PC-3 (cell line): Measurements from ENCODE around the gene DLGAP4. TPM values are rescaled to one million over a fixed set of nuclear protein-coding genes. Genes with fewer than 3 reads are reported as not detected.

Experiments
- ATAC-seq: fragments of 200-7000 bp; cut with Tn5 transposase; 2 replicates; pipeline ENCODE4 v1.9.1; 2020; ENCODE audit warnings: mild to moderate bottlenecking, moderate library complexity
- BruUV-seq: library from RNA; stranded (reverse); fragments of 400-500 nt; replicated peaks from 2 replicates; lab custom pipeline; 2021; lab: Mats Ljungman, UMichigan
- CTCF ChIA-PET: fragments of 300-600 bp; sonication (Branson Sonifier 250); formaldehyde crosslinking; loops from one replicate; lab custom pipeline; 2022; ENCODE audit warnings: antibody characterized with exemption; lab: Charles Lee
- POLR2A ChIA-PET: fragments of 300-600 bp; sonication (Branson Sonifier 250); formaldehyde crosslinking; loops from one replicate; lab custom pipeline; 2022; ENCODE audit warnings: antibody characterized with exemption; ENCODE audit not compliant: unreplicated experiment; lab: Charles Lee
- DNase-seq: peaks from one replicate; pipeline ENCODE4 v3.0.0-alpha.2; 2015
- H2AFZ ChIP-seq: fragments of 300-600 bp; sonication (generic); 2 replicates; pipeline ENCODE4 v1.6.0; 2016; ENCODE audit warnings: antibody characterized with exemption, low read length
- H3F3A ChIP-seq: fragments of 300-600 bp; sonication (generic); one replicate; pipeline ENCODE4 v1.6.0; 2017; ENCODE audit warnings: antibody characterized with exemption, low read length, control low read depth, mild to moderate bottlenecking; ENCODE audit not compliant: unreplicated experiment
- H3K27ac ChIP-seq: fragments of 300-600 bp; sonication (generic); 2 replicates; pipeline ENCODE4 v1.5.1; 2016; ENCODE audit warnings: mild to moderate bottlenecking, low read length
- H3K27me3 ChIP-seq: fragments of 300-600 bp; sonication (generic); 2 replicates; pipeline ENCODE4 v1.6.1; 2016; ENCODE audit warnings: low read length, mixed read lengths
- H3K36me3 ChIP-seq: fragments of 300-600 bp; sonication (generic); 2 replicates; pipeline ENCODE4 v1.6.1; 2016; ENCODE audit warnings: low read depth, mixed run types, low read length, mixed read lengths
- H3K4me1 ChIP-seq: fragments of 300-600 bp; sonication (generic); 2 replicates; pipeline ENCODE4 v1.5.1; 2016; ENCODE audit warnings: low read length; ENCODE audit not compliant: insufficient read depth
- H3K4me2 ChIP-seq: fragments of 300-600 bp; sonication (generic); 2 replicates; pipeline ENCODE4 v1.6.0; 2016; ENCODE audit warnings: low read length
- H3K4me3 ChIP-seq: fragments of 300-600 bp; sonication (generic); 2 replicates; pipeline ENCODE4 v1.5.1; 2016; ENCODE audit warnings: mild to moderate bottlenecking, low read length, mixed read lengths
- H3K79me2 ChIP-seq: fragments of 300-600 bp; sonication (generic); 2 replicates; pipeline ENCODE4 v1.6.1; 2017; ENCODE audit warnings: low read length, mixed read lengths
- H3K9ac ChIP-seq: fragments of 300-600 bp; sonication (generic); 2 replicates; pipeline ENCODE4 v1.6.0; 2016; ENCODE audit warnings: mild to moderate bottlenecking, low read length
- H3K9me2 ChIP-seq: fragments of 300-600 bp; sonication (generic); replicated peaks from 2 replicates; pipeline ENCODE4 v1.6.1; 2016; ENCODE audit warnings: mixed run types, low read length, mixed read lengths
- H3K9me3 ChIP-seq: fragments of 300-600 bp; sonication (generic); 2 replicates; pipeline ENCODE4 v1.6.1; 2016; ENCODE audit warnings: low read length, mixed read lengths
- H4K20me1 ChIP-seq: fragments of 300-600 bp; sonication (generic); 2 replicates; pipeline ENCODE4 v1.6.1; 2016; ENCODE audit warnings: low read length, mixed read lengths
- EZH2 ChIP-seq: fragments of 300-600 bp; sonication (generic); IDR thresholded peaks from one replicate; pipeline ENCODE4 v1.6.1; 2017; ENCODE audit warnings: antibody characterized with exemption, mild to moderate bottlenecking, low read length; ENCODE audit not compliant: unreplicated experiment
- EZH2phosphoT487 ChIP-seq: fragments of 300-600 bp; sonication (generic); IDR thresholded peaks from 2 replicates; pipeline ENCODE4 v1.6.1; 2018; ENCODE audit warnings: mild to moderate bottlenecking, antibody characterized with exemption, low read length, borderline replicate concordance
- intact Hi-C: fragments of 100-400 bp; cut with micrococcal nuclease; formaldehyde crosslinking; loops from 2 replicates; pipeline ENCODE4 v1.9.0; 2023
- total RNA-seq: library from RNA; depleted of rRNA; stranded (reverse); fragments of >200 nt; gene quantifications from 2 replicates; pipeline ENCODE4 v1.2.3, GENCODE V29; 2014
- TF ChIP-seq, protein P1 (sequence below): fragments of 300-600 bp; sonication (generic); conservative IDR thresholded peaks from 2 replicates; pipeline ENCODE4 v1.5.1; 2017; ENCODE audit warnings: antibody characterized with exemption, low read depth, mild to moderate bottlenecking, low read length

Gene DLGAP4
- total RNA-seq, 1 experiment from 2014 or later: 21.0 TPM

- no TSS peak for BruUV-seq
- no peak for ATAC-seq
- no peak overlapping the region for H3K4me3 ChIP-seq
- TF ChIP-seq, protein P1, sequence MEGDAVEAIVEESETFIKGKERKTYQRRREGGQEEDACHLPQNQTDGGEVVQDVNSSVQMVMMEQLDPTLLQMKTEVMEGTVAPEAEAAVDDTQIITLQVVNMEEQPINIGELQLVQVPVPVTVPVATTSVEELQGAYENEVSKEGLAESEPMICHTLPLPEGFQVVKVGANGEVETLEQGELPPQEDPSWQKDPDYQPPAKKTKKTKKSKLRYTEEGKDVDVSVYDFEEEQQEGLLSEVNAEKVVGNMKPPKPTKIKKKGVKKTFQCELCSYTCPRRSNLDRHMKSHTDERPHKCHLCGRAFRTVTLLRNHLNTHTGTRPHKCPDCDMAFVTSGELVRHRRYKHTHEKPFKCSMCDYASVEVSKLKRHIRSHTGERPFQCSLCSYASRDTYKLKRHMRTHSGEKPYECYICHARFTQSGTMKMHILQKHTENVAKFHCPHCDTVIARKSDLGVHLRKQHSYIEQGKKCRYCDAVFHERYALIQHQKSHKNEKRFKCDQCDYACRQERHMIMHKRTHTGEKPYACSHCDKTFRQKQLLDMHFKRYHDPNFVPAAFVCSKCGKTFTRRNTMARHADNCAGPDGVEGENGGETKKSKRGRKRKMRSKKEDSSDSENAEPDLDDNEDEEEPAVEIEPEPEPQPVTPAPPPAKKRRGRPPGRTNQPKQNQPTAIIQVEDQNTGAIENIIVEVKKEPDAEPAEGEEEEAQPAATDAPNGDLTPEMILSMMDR: no peak
- TF ChIP-seq EZH2 (no peak), EZH2phosphoT487 (no peak)
- no peak for DNase-seq
- H3K4me1 ChIP-seq: no peaks in the 10 kb centered on the region
- ChIA-PET CTCF (no interaction called here), POLR2A (no interaction called here)
- H3K27me3 ChIP-seq: no peaks in the 10 kb centered on the region
- no peaks in the 10 kb centered on the region for H3K9me2 ChIP-seq
- intact Hi-C loops: no loop called here
- H3F3A ChIP-seq: no peaks in the 10 kb centered on the region
- no peak overlapping the region for H3K9ac ChIP-seq
- H3K9me3 ChIP-seq: no peaks in the 10 kb centered on the region
- no peaks in the 10 kb centered on the region for H3K36me3 ChIP-seq
- H3K4me2 ChIP-seq: no peak overlapping the region
- no peak overlapping the region for H2AFZ ChIP-seq
- no peaks in the 10 kb centered on the region for H3K79me2 ChIP-seq
- no peaks in the 10 kb centered on the region for H4K20me1 ChIP-seq
- no peak overlapping the region for H3K27ac ChIP-seq
Observed at GRCh38 chr20:36549942-36550789, 244.0 kb downstream of the DLGAP4 start.

GRCh38 chr20:36550790-36551299 lies 244.7 kb downstream of the DLGAP4 start:
- Histone ChIP-seq H3K36me3 (no peaks in the 10 kb centered on the region), H3K4me1 (no peaks in the 10 kb centered on the region), H3K9ac (no peak overlapping the region), H3K27me3 (no peaks in the 10 kb centered on the region), H3K9me3 (no peaks in the 10 kb centered on the region), H3K4me3 (no peak overlapping the region), H3F3A (no peaks in the 10 kb centered on the region), H4K20me1 (no peaks in the 10 kb centered on the region), H3K27ac (no peak overlapping the region), H3K79me2 (no peaks in the 10 kb centered on the region), H3K4me2 (no peak overlapping the region), H3K9me2 (no peaks in the 10 kb centered on the region), H2AFZ (no peak overlapping the region)
- ATAC-seq (no peak), DNase-seq (no peak)
- ChIA-PET POLR2A (no interaction called here), CTCF (no interaction called here)
- TF ChIP-seq, protein P1: no peak
- TF ChIP-seq EZH2: no peak
- no peak for TF ChIP-seq EZH2phosphoT487
- no TSS peak for BruUV-seq
- intact Hi-C loops: no loop called here

- no peaks in the 10 kb centered on the region for H3K36me3 ChIP-seq
- H3K4me2 ChIP-seq: no peak overlapping the region
- H3K27ac ChIP-seq: no peak overlapping the region
- H3K4me1 ChIP-seq: no peaks in the 10 kb centered on the region
- ATAC-seq: no peak
- H3K4me3 ChIP-seq: no peak overlapping the region
- H3F3A ChIP-seq: no peaks in the 10 kb centered on the region
- CTCF ChIA-PET: no interaction called here
- POLR2A ChIA-PET: no interaction called here
- intact Hi-C loops: no loop called here
- no TSS peak for BruUV-seq
- TF ChIP-seq EZH2: no peak
- TF ChIP-seq, protein P1: no peak
- TF ChIP-seq EZH2phosphoT487: no peak
- DNase-seq: no peak
- H4K20me1 ChIP-seq: no peaks in the 10 kb centered on the region
- H3K9me2 ChIP-seq: no peaks in the 10 kb centered on the region
- no peaks in the 10 kb centered on the region for H3K9me3 ChIP-seq
- no peak overlapping the region for H3K9ac ChIP-seq
- no peaks in the 10 kb centered on the region for H3K27me3 ChIP-seq
- no peaks in the 10 kb centered on the region for H3K79me2 ChIP-seq
- no peak overlapping the region for H2AFZ ChIP-seq
Observed at GRCh38 chr20:36555248-36555647, 249.1 kb downstream of the DLGAP4 start.
